GM12878 (cell line): Measurements from ENCODE around the gene PATL1. TPM values are rescaled to one million over a fixed set of nuclear protein-coding genes. Genes with fewer than 3 reads are reported as not detected.

Experiments used
- ATAC-seq: fragments of 200-7000 bp; cut with Tn5 transposase; 3 replicates; pipeline ENCODE4 v1.9.1; 2020; ENCODE audit warnings: mild to moderate bottlenecking, moderate library complexity
- BruUV-seq: library from RNA; stranded (reverse); fragments of 400-500 nt; replicated peaks from 2 replicates; lab custom pipeline; 2021; lab: Mats Ljungman, UMichigan
- CTCF ChIA-PET: fragments of 300-600 bp; sonication (Branson Sonifier 250); formaldehyde crosslinking; extraction: SDS; loops from one replicate; lab custom pipeline; 2021; ENCODE audit warnings: inconsistent platforms; lab: Yijun Ruan, JAX
- POLR2A ChIA-PET: fragments of 350-600 bp; formaldehyde crosslinking; extraction: SDS; loops from one replicate; lab custom pipeline; 2021; ENCODE audit warnings: inconsistent platforms; lab: Charles Lee
- RAD21 ChIA-PET: fragments of 300-600 bp; sonication (Branson Sonifier 250); formaldehyde crosslinking; loops from one replicate; lab custom pipeline; 2023; ENCODE audit warnings: antibody characterized with exemption; ENCODE audit not compliant: unreplicated experiment; lab: Charles Lee
- SMC1A ChIA-PET: fragments of 300-600 bp; sonication (Branson Sonifier 250); formaldehyde crosslinking; loops from one replicate; lab custom pipeline; 2023; ENCODE audit not compliant: unreplicated experiment, uncharacterized antibody; lab: Charles Lee
- DNase-seq: peaks from one replicate; pipeline ENCODE4 v3.0.0-alpha.2; 2011; ENCODE audit warnings: low read depth, low spot score
- FAIRE-seq: peaks from 3 replicates; lab custom pipeline; 2011; peaks lifted over from hg19 to GRCh38; lab: Jason Lieb, UNC
- H2AFZ ChIP-seq: 2 replicates; pipeline ENCODE4 v1.6.0; 2011; ENCODE audit warnings: low read depth, low read length, control low read depth; ENCODE audit not compliant: control insufficient read depth
- H3K27ac ChIP-seq: 2 replicates; pipeline ENCODE4 v1.5.1; 2011; ENCODE audit warnings: control low read depth; ENCODE audit not compliant: control insufficient read depth, insufficient read depth
- H3K27me3 ChIP-seq, 2 experiments: replicated peaks in 1 of 2; 2 replicates each; pipeline versions ENCODE4 v1.6.0 to v1.6.1; 2011; ENCODE audit warnings: low read length in 1 of 2; ENCODE audit not compliant: control insufficient read depth in 2 of 2, insufficient read depth in 2 of 2
- H3K36me3 ChIP-seq, 2 experiments: 2 replicates each; pipeline ENCODE4 v1.5.1; 2011; ENCODE audit warnings: low read length in 1 of 2; ENCODE audit not compliant: control insufficient read depth in 2 of 2, insufficient read depth in 2 of 2
- H3K4me1 ChIP-seq: 2 replicates; pipeline ENCODE4 v1.6.1; 2011; ENCODE audit warnings: mild to moderate bottlenecking, low read length, moderate library complexity, mixed read lengths; ENCODE audit not compliant: control insufficient read depth, insufficient read depth
- H3K4me2 ChIP-seq: 2 replicates; pipeline ENCODE4 v1.6.0; 2011; ENCODE audit warnings: control low read depth; ENCODE audit not compliant: control insufficient read depth, insufficient read depth
- H3K4me3 ChIP-seq: fragments of 200-600 bp; sonication (generic); 2 replicates; pipeline ENCODE4 v1.5.1; 2016
- H3K79me2 ChIP-seq: 2 replicates; pipeline ENCODE4 v1.6.0; 2011; ENCODE audit warnings: low read length; ENCODE audit not compliant: control insufficient read depth, insufficient read depth
- H3K9ac ChIP-seq: 2 replicates; pipeline ENCODE4 v1.8.0; 2011; ENCODE audit warnings: low read length, control low read depth, mixed read lengths; ENCODE audit not compliant: control insufficient read depth, insufficient read depth
- H3K9me3 ChIP-seq: replicated peaks from 3 replicates; pipeline ENCODE4 v1.5.1; 2011; ENCODE audit warnings: mild to moderate bottlenecking, low read length; ENCODE audit not compliant: control insufficient read depth, insufficient read depth
- H4K20me1 ChIP-seq: 2 replicates; pipeline ENCODE4 v1.6.0; 2011; ENCODE audit not compliant: control insufficient read depth, insufficient read depth
- FOXM1 ChIP-seq: IDR thresholded peaks from 2 replicates; pipeline ENCODE4 v1.6.1; 2012; ENCODE audit warnings: low read depth, mild to moderate bottlenecking, inconsistent platforms, low read length, moderate library complexity
- IKZF2 ChIP-seq, 2 experiments: fragments of 450-650 bp; IDR thresholded peaks; 2 replicates each; pipeline ENCODE4 v1.6.1; 2017; ENCODE audit warnings: mild to moderate bottlenecking in 2 of 2, moderate library complexity in 2 of 2
- RAD51 ChIP-seq: fragments of 450-650 bp; IDR thresholded peaks from 2 replicates; pipeline ENCODE4 v1.6.1; 2016; ENCODE audit warnings: moderate library complexity, mild to moderate bottlenecking, inconsistent platforms
- WGBS: methylation state at CpG from one replicate; pipeline ENCODE4 v1.1.6; 2016; ENCODE audit warnings: low lambda C conversion rate; ENCODE audit not compliant: insufficient replicate concordance, insufficient coverage; ENCODE audit errors: missing lambda C conversion rate; 5-methylcytosine and 5-hydroxymethylcytosine counted together
- in situ Hi-C: fragments of 300-500 bp; cut with MboI; formaldehyde crosslinking; loops from 9 replicates; pipeline ENCODE4 v1.14.3; 2018; ENCODE audit warnings: mixed read lengths
- intact Hi-C: fragments of 100-400 bp; cut with micrococcal nuclease; formaldehyde crosslinking; loops from one replicate; pipeline ENCODE4 v1.14.2; 2022; ENCODE audit not compliant: unreplicated experiment
- polyA plus RNA-seq, 11 experiments: library from polyadenylated mRNA; depleted of rRNA in 4 of 11; unstranded in 6 of 11; stranded (reverse) in 5 of 11; fragments of >200 nt; fragmentation: Nextera tagmentation in 4 of 11; fragmentation: Illumina TruSeq in 1 of 11; extraction: Ambion mirVana in 4 of 11; extraction: Trizol in 1 of 11; gene quantifications; 1 replicate in 1 of 11; 2 replicates in 10 of 11; pipeline versions ENCODE4 v1.2.1 to v1.2.3, GENCODE V29; 2011 to 2016; ENCODE audit warnings: inconsistent platforms in 2 of 11, missing spikeins in 2 of 11, low read depth in 1 of 11
- total RNA-seq, 4 experiments: library from RNA; depleted of rRNA in 3 of 4; stranded (reverse); fragments of >200 nt in 3 of 4; fragmentation: Illumina TruSeq in 1 of 4; extraction: Trizol in 1 of 4; gene quantifications; 2 replicates each; pipeline versions ENCODE4 v1.2.1 to v1.2.3, GENCODE V29; 2013 to 2021
- TF ChIP-seq, protein P1 (sequence below): IDR thresholded peaks from 2 replicates; pipeline ENCODE4 v1.6.1; 2012; ENCODE audit warnings: mild to moderate bottlenecking, low read depth, low read length

Gene PATL1
- total and polyA plus RNA-seq, 10 of the 15 experiments (the other 5 are each of a cell fraction or from before 2014, with no cell fraction given): 5.3 to 62.0 (median 14.9) TPM

GRCh38 chr11:59708537-59708936, 39.7 kb upstream of the PATL1 start:
- no peak overlapping the region for H3K27ac ChIP-seq

More at GRCh38 chr11:59708537-59708936, 39.7 kb upstream of the PATL1 start:
- no peak for TF ChIP-seq IKZF2 (IDR thresholded peaks at IDR 0.05)
- TF ChIP-seq FOXM1: no peak
- TF ChIP-seq, protein P1, sequence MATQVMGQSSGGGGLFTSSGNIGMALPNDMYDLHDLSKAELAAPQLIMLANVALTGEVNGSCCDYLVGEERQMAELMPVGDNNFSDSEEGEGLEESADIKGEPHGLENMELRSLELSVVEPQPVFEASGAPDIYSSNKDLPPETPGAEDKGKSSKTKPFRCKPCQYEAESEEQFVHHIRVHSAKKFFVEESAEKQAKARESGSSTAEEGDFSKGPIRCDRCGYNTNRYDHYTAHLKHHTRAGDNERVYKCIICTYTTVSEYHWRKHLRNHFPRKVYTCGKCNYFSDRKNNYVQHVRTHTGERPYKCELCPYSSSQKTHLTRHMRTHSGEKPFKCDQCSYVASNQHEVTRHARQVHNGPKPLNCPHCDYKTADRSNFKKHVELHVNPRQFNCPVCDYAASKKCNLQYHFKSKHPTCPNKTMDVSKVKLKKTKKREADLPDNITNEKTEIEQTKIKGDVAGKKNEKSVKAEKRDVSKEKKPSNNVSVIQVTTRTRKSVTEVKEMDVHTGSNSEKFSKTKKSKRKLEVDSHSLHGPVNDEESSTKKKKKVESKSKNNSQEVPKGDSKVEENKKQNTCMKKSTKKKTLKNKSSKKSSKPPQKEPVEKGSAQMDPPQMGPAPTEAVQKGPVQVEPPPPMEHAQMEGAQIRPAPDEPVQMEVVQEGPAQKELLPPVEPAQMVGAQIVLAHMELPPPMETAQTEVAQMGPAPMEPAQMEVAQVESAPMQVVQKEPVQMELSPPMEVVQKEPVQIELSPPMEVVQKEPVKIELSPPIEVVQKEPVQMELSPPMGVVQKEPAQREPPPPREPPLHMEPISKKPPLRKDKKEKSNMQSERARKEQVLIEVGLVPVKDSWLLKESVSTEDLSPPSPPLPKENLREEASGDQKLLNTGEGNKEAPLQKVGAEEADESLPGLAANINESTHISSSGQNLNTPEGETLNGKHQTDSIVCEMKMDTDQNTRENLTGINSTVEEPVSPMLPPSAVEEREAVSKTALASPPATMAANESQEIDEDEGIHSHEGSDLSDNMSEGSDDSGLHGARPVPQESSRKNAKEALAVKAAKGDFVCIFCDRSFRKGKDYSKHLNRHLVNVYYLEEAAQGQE: no peak
- TF ChIP-seq RAD51: no peak
- TF ChIP-seq, all 136 proteins: peak for 0
- Histone ChIP-seq H3K9me3 (no peaks in the 10 kb centered on the region), H3K4me2 (no peak overlapping the region), H3K9ac (no peak overlapping the region), H2AFZ (no peak overlapping the region), H3K36me3 (no peaks in the 10 kb centered on the region), H3K4me1 (no peaks in the 10 kb centered on the region), H3K79me2 (no peaks in the 10 kb centered on the region), H3K4me3 (no peak overlapping the region), H3K27me3 (no peaks in the 10 kb centered on the region), H4K20me1 (no peaks in the 10 kb centered on the region)
- intact Hi-C loops: no loop called here
- DNase-seq (no peak), ATAC-seq (no peak), FAIRE-seq (no peak)
- ChIA-PET RAD21 (no interaction called here), POLR2A (no interaction called here), SMC1A (no interaction called here), CTCF (no interaction called here)
- in situ Hi-C loops: no loop called here
- no TSS peak for BruUV-seq
- 5% methylated on average over 1 of the region's 1 CpG for WGBS
